Neural cell (in vitro differentiated cells): ENCODE data around the gene SMPDL3A. TPM values are rescaled to one million over a fixed set of nuclear protein-coding genes. Genes with fewer than 3 reads are reported as not detected.

Source experiments
- H2AFZ ChIP-seq: fragments of 200-600, 300-800 bp; sonication (generic), shearing (Covaris generic); 2 replicates; pipeline ENCODE4 v1.6.0; 2014; ENCODE audit warnings: low read depth, mild to moderate bottlenecking, antibody characterized with exemption, low read length, moderate library complexity
- H3F3A ChIP-seq: fragments of 200-600 bp; shearing (Covaris generic); 2 replicates; pipeline ENCODE4 v1.6.1; 2016; ENCODE audit warnings: mild to moderate bottlenecking, moderate library complexity, mixed read lengths, antibody characterized with exemption, low read length; ENCODE audit not compliant: insufficient read depth, poor library complexity, severe bottlenecking
- H3K27ac ChIP-seq: fragments of 200-600, 300-800 bp; sonication (generic), shearing (Covaris generic); 2 replicates; pipeline ENCODE4 v1.5.1; 2014; ENCODE audit warnings: mild to moderate bottlenecking, low read length, moderate library complexity
- H3K27me3 ChIP-seq: fragments of 300-800, 200-600 bp; sonication (generic), shearing (Covaris generic); 2 replicates; pipeline ENCODE4 v1.6.0; 2014; ENCODE audit warnings: mild to moderate bottlenecking, low read depth, low read length, moderate library complexity; ENCODE audit not compliant: insufficient read depth
- H3K36me3 ChIP-seq: fragments of 300-800, 200-600 bp; sonication (generic), shearing (Covaris generic); 2 replicates; pipeline ENCODE4 v1.5.1; 2014; ENCODE audit warnings: mild to moderate bottlenecking, antibody characterized with exemption, low read length, moderate library complexity; ENCODE audit not compliant: insufficient read depth
- H3K4me2 ChIP-seq: fragments of 300-800, 200-600 bp; sonication (generic), shearing (Covaris generic); 2 replicates; pipeline ENCODE4 v1.6.0; 2014; ENCODE audit warnings: mild to moderate bottlenecking, low read length
- H3K4me3 ChIP-seq: fragments of 300-800, 200-600 bp; sonication (generic), shearing (Covaris generic); 2 replicates; pipeline ENCODE4 v1.5.1; 2014; ENCODE audit warnings: mild to moderate bottlenecking, low read length, moderate library complexity
- H3K79me2 ChIP-seq: fragments of 200-600 bp; shearing (Covaris generic); replicated peaks from 2 replicates; pipeline ENCODE4 v1.6.0; 2014; ENCODE audit warnings: mild to moderate bottlenecking, low read length, moderate library complexity; ENCODE audit not compliant: insufficient read depth
- H3K9ac ChIP-seq: fragments of 300-800, 200-600 bp; sonication (generic), shearing (Covaris generic); 2 replicates; pipeline ENCODE4 v1.6.1; 2016; ENCODE audit warnings: mild to moderate bottlenecking, low read length, mixed read lengths
- H3K9me2 ChIP-seq: fragments of 200-600 bp; shearing (Covaris generic); 2 replicates; pipeline ENCODE4 v1.6.1; 2016; ENCODE audit warnings: mild to moderate bottlenecking, low read length, mixed read lengths; ENCODE audit not compliant: insufficient read depth
- H3K9me3 ChIP-seq: fragments of 200-600, 300-800 bp; sonication (generic), shearing (Covaris generic); 2 replicates; pipeline ENCODE4 v1.6.1; 2016; ENCODE audit warnings: mild to moderate bottlenecking, mixed run types, low read length, moderate library complexity, mixed read lengths
- H4K20me1 ChIP-seq: fragments of 200-600 bp; shearing (Covaris generic); 2 replicates; pipeline ENCODE4 v1.6.1; 2016; ENCODE audit warnings: mild to moderate bottlenecking, mixed run types; ENCODE audit not compliant: insufficient read depth
- EP300 ChIP-seq: fragments of 450-650 bp; conservative IDR thresholded peaks from 2 replicates; pipeline ENCODE4 v1.6.1; 2014; ENCODE audit warnings: antibody characterized with exemption, mild to moderate bottlenecking, moderate library complexity; ENCODE audit not compliant: poor library complexity, severe bottlenecking
- EZH2 ChIP-seq: fragments of 200-600, 300-800 bp; shearing (Covaris generic), sonication (generic); IDR thresholded peaks from 2 replicates; pipeline ENCODE4 v1.6.1; 2014; ENCODE audit warnings: antibody characterized with exemption, low read length, borderline replicate concordance, mild to moderate bottlenecking; ENCODE audit not compliant: insufficient read depth, poor library complexity, severe bottlenecking
- MXI1 ChIP-seq: fragments of 450-650 bp; conservative IDR thresholded peaks from 2 replicates; pipeline ENCODE4 v1.6.1; 2014; ENCODE audit warnings: antibody characterized with exemption, mild to moderate bottlenecking; ENCODE audit not compliant: poor library complexity, severe bottlenecking
- POLR2AphosphoS5 ChIP-seq: IDR thresholded peaks from 2 replicates; pipeline ENCODE4 v1.6.1; 2012
- RAD21 ChIP-seq: fragments of 450-650 bp; conservative IDR thresholded peaks from 2 replicates; pipeline ENCODE4 v1.6.1; 2014; ENCODE audit warnings: antibody characterized with exemption, mild to moderate bottlenecking, moderate library complexity
- SMC3 ChIP-seq: fragments of 450-650 bp; conservative IDR thresholded peaks from 2 replicates; pipeline ENCODE4 v1.6.1; 2014; ENCODE audit warnings: antibody characterized with exemption, mild to moderate bottlenecking, moderate library complexity; ENCODE audit not compliant: poor library complexity
- polyA plus RNA-seq: library from polyadenylated mRNA; depleted of rRNA; stranded (reverse); fragments of >200 nt; gene quantifications from 2 replicates; pipeline ENCODE4 v1.2.3, GENCODE V29; 2014
- TF ChIP-seq, protein P1 (sequence below): IDR thresholded peaks from 2 replicates; pipeline ENCODE4 v1.6.1; 2012; ENCODE audit warnings: borderline replicate concordance

The SMPDL3A gene
- polyA plus RNA-seq, 1 donor from 2014 or later: 8.2 TPM

GRCh38 chr6:122825163-122825562 is 36.1 kb downstream of the SMPDL3A start:
- Histone ChIP-seq H2AFZ (no peak overlapping the region), H3K27ac (no peak overlapping the region), H3F3A (no peaks in the 10 kb centered on the region), H4K20me1 (no peaks in the 10 kb centered on the region), H3K4me2 (no peak overlapping the region), H3K27me3 (no peaks in the 10 kb centered on the region), H3K79me2 (no peaks in the 10 kb centered on the region), H3K9ac (no peak overlapping the region), H3K4me3 (no peak overlapping the region), H3K36me3 (no peaks in the 10 kb centered on the region), H3K9me3 (no peaks in the 10 kb centered on the region), H3K9me2 (no peaks in the 10 kb centered on the region)
- no peak for TF ChIP-seq EP300
- TF ChIP-seq POLR2AphosphoS5: no peak
- no peak for TF ChIP-seq EZH2
- no peak for TF ChIP-seq MXI1
- no peak for TF ChIP-seq RAD21
- no peak for TF ChIP-seq SMC3
- TF ChIP-seq, protein P1, sequence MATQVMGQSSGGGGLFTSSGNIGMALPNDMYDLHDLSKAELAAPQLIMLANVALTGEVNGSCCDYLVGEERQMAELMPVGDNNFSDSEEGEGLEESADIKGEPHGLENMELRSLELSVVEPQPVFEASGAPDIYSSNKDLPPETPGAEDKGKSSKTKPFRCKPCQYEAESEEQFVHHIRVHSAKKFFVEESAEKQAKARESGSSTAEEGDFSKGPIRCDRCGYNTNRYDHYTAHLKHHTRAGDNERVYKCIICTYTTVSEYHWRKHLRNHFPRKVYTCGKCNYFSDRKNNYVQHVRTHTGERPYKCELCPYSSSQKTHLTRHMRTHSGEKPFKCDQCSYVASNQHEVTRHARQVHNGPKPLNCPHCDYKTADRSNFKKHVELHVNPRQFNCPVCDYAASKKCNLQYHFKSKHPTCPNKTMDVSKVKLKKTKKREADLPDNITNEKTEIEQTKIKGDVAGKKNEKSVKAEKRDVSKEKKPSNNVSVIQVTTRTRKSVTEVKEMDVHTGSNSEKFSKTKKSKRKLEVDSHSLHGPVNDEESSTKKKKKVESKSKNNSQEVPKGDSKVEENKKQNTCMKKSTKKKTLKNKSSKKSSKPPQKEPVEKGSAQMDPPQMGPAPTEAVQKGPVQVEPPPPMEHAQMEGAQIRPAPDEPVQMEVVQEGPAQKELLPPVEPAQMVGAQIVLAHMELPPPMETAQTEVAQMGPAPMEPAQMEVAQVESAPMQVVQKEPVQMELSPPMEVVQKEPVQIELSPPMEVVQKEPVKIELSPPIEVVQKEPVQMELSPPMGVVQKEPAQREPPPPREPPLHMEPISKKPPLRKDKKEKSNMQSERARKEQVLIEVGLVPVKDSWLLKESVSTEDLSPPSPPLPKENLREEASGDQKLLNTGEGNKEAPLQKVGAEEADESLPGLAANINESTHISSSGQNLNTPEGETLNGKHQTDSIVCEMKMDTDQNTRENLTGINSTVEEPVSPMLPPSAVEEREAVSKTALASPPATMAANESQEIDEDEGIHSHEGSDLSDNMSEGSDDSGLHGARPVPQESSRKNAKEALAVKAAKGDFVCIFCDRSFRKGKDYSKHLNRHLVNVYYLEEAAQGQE: no peak

- no peaks in the 10 kb centered on the region for H3K9me2 ChIP-seq
- H3K9ac ChIP-seq: no peak overlapping the region
- H3K9me3 ChIP-seq: no peaks in the 10 kb centered on the region
- no peak overlapping the region for H3K4me3 ChIP-seq
- no peak overlapping the region for H2AFZ ChIP-seq
- no peaks in the 10 kb centered on the region for H3F3A ChIP-seq
- H3K27ac ChIP-seq: no peak overlapping the region
- no peak for TF ChIP-seq SMC3
- no peak for TF ChIP-seq EZH2
- TF ChIP-seq POLR2AphosphoS5: no peak
- TF ChIP-seq EP300: no peak
- TF ChIP-seq, protein P1: no peak
- no peak for TF ChIP-seq MXI1
- H3K36me3 ChIP-seq: no peaks in the 10 kb centered on the region
- no peaks in the 10 kb centered on the region for H3K27me3 ChIP-seq
- no peaks in the 10 kb centered on the region for H4K20me1 ChIP-seq
- no peaks in the 10 kb centered on the region for H3K79me2 ChIP-seq
- no peak overlapping the region for H3K4me2 ChIP-seq
These were observed 40.4 kb downstream of the SMPDL3A start for GRCh38 chr6:122829456-122829855.
